ENCODE measurements around the gene CTNNBL1. TPM values are rescaled to one million over a fixed set of nuclear protein-coding genes. Genes with fewer than 3 reads are reported as not detected.

The CTNNBL1 gene
- total and polyA plus RNA-seq, 12 donors = 5.5 to 75.5 (median 37.7) TPM

GRCh38 chr20:37917461-37917860, 223.6 kb downstream of the CTNNBL1 start:
- no peaks in the 10 kb centered on the region for H3K36me3 ChIP-seq (replicated peaks in 1 of 2)
- DNase-seq = no peak
- H3K4me3 ChIP-seq = no peak overlapping the region
- H3K9me3 ChIP-seq (replicated peaks in 1 of 3) = no peaks in the 10 kb centered on the region
- peaks cover 0 to 14% of the 10 kb centered on the region in 2 donors for H3K4me1 ChIP-seq (replicated peaks in 1 of 2)
- TF ChIP-seq POLR2A (IDR thresholded peaks at IDR 0.05) = no peak
- TF ChIP-seq CTCF (IDR thresholded peaks at IDR 0.05) = no peak
- peaks cover 4% of the 10 kb centered on the region for H3K27me3 ChIP-seq
- no peak overlapping the region for H3K27ac ChIP-seq
- WGBS, 4 donors = 67 to 82% (median 71%) methylated on average over 9 to 12 of the region's 12 CpGs
- intact Hi-C loops (cut with DNase I) = no loop called here

GRCh38 chr20:37918035-37918434, 224.2 kb downstream of the CTNNBL1 start:
- Histone ChIP-seq H3K4me1 (replicated peaks in 1 of 2) (peaks cover 0 to 14% of the 10 kb centered on the region in 2 donors), H3K4me3 (no peak overlapping the region), H3K36me3 (replicated peaks in 1 of 2) (no peaks in the 10 kb centered on the region), H3K27ac (no peak overlapping the region), H3K27me3 (peaks cover 4% of the 10 kb centered on the region), H3K9me3 (replicated peaks in 1 of 3) (no peaks in the 10 kb centered on the region)
- TF ChIP-seq POLR2A (IDR thresholded peaks at IDR 0.05) = no peak
- no peak for TF ChIP-seq CTCF (IDR thresholded peaks at IDR 0.05)
- 80 to 88% (median 85%) methylated on average over 6 of the region's 6 CpGs for WGBS, 4 donors
- no peak for DNase-seq
- intact Hi-C loops (cut with DNase I) = no loop called here

- TF ChIP-seq CTCF (IDR thresholded peaks at IDR 0.05) = no peak
- no peak for TF ChIP-seq POLR2A (IDR thresholded peaks at IDR 0.05)
- WGBS, 4 donors = 57 to 66% (median 62%) methylated on average over 5 of the region's 5 CpGs
Observed at GRCh38 chr20:37919389-37920040, 225.7 kb downstream of the CTNNBL1 start.

GRCh38 chr20:37920270-37920669, 226.4 kb downstream of the CTNNBL1 start:
- Histone ChIP-seq H3K36me3 (replicated peaks in 1 of 2) (no peaks in the 10 kb centered on the region), H3K9me3 (replicated peaks in 1 of 3) (no peaks in the 10 kb centered on the region), H3K4me1 (replicated peaks in 1 of 2) (peaks cover 0 to 5% of the 10 kb centered on the region in 2 donors), H3K4me3 (no peak overlapping the region), H3K27me3 (peaks cover 4% of the 10 kb centered on the region), H3K27ac (no peak overlapping the region)
- no peak for TF ChIP-seq POLR2A (IDR thresholded peaks at IDR 0.05)
- DNase-seq = no peak
- intact Hi-C loops (cut with DNase I) = no loop called here
- WGBS, 4 donors = 29 to 45% (median 37%) methylated on average over 4 to 6 of the region's 6 CpGs

More at GRCh38 chr20:37919389-37920040, 225.7 kb downstream of the CTNNBL1 start:
- H3K27ac ChIP-seq = no peak overlapping the region
- no peak overlapping the region for H3K4me3 ChIP-seq
- no peaks in the 10 kb centered on the region for H3K9me3 ChIP-seq (replicated peaks in 1 of 3)
- intact Hi-C loops (cut with DNase I) = no loop called here
- H3K36me3 ChIP-seq (replicated peaks in 1 of 2) = no peaks in the 10 kb centered on the region
- no peak for DNase-seq
- peaks cover 4% of the 10 kb centered on the region for H3K27me3 ChIP-seq
- H3K4me1 ChIP-seq (replicated peaks in 1 of 2) = peaks cover 0 to 12% of the 10 kb centered on the region in 2 donors
